HS-5 (cell line): Measurements from ENCODE around the gene ADRA2B.

Experiments
- DNase-seq: peaks from one replicate; pipeline ENCODE4 v3.0.0-alpha.2; 2012; ENCODE audit warnings: low read depth

The ADRA2B gene

DNA sequence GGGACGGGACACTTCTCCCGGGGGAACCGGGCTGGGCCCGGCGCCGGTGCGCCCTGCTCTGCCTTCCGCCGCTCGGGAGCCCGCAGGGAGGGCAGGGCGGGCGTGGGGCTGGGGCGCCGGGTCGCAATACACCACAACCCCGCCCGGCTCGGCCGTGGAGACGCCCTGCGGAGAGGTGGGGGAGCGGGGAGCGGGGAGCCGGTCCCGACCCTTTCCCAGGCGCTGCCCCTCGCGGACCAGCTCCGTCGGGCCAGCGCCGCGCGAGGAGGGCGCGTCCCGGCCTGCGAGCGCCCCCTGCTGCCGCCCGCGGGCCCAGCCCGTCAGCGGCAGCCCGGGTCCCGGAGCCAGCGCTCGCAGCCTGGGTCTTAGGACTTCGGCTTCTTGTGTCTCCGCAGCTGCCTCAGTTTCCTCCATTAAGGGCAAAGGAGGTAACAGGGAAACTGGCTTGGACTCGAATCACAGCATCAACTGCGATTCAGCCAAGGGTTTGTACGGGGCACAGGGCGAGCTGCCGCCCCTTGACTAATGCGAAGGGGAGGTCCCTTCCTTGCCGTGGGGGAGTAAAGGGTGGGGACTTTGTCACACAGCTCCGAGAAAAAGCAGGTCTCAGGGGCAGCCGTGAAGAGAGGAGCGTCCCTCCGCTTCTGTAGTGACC lies 635 bp upstream of the ADRA2B start:
- peak; percentile 16 for DNase-seq

DNA sequence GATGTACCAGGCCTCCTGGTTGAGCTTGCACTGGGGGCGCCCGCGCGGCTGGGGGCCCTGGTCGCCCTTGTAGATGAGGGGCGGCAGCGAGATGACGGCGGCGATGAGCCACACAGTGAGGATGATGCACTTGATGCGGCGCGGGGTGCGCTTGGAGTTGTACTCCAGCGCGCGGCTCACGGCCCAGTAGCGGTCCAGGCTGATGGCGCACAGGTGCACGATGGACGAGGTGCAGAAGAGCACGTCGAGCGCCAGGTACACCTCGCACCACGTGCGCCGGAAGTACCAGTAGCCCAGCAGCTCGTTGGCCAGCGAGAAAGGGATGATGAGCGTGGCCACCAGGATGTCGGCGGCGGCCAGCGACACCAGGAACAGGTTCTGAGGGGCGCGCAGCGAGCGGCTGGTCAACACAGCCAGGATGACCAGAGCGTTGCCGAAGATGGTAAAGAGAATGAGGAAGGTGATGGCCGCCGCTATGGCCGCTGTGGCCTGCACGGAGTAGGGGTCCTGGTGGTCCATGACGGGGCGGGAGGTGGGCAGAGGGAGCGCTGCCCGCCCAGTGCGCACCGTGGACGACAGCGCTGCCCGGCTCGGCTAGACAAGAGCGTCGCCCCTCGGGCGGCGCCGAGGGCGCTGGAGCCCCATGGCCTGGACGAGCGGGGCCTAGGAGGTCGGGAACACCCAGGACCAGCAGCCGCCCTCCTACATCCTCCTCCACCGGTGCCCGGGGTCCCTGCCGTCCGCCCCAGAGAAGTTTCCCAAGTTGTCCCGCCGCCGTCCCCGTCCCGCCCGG lies 544 bp downstream of the ADRA2B start:
- DNase-seq, result no peak

DNA sequence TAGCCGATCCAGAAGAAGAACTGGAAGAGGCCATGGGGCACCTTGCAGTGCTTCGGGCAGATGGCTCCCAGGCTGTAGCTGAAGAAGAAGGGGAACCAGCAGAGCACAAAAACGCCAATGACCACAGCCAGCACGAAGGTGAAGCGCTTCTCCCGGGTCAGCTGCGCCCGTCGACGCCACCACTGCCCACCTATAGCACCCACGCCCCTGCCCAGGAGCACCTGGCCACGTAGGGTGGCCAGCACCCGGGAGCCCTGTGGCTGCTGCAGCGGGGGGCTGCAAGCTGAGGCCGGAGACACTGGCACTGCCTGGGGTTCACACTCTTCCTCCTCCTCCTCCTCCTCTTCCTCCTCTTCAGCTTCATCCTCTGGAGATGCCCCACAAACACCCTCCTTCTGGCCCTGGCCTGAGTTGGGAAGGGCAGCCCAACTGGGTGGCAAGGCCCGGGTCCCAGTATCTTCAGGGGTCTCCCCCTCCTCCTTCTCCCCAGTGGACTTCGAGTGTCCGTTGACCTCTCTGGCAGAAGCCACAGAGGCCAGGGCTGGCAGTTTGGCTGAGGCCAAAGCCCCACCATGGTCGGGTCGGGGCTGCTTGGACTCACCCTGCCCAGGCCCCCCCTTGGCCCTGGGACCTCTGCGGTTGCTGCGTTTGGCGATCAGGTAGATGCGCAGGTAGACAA lies 1.3 kb downstream of the ADRA2B start:
- DNase-seq, result no peak

GRCh38 chr2:96114546-96114902 lies 1.8 kb downstream of the ADRA2B start:
- no peak for DNase-seq

GRCh38 chr2:96113951-96114350 lies 2.4 kb downstream of the ADRA2B start:
- no peak for DNase-seq

- no peak for DNase-seq
These were observed 3.0 kb downstream of the ADRA2B start for GRCh38 chr2:96113367-96113677.

GRCh38 chr2:96112501-96113366 lies 3.6 kb downstream of the ADRA2B start:
- no peak for DNase-seq

DNA sequence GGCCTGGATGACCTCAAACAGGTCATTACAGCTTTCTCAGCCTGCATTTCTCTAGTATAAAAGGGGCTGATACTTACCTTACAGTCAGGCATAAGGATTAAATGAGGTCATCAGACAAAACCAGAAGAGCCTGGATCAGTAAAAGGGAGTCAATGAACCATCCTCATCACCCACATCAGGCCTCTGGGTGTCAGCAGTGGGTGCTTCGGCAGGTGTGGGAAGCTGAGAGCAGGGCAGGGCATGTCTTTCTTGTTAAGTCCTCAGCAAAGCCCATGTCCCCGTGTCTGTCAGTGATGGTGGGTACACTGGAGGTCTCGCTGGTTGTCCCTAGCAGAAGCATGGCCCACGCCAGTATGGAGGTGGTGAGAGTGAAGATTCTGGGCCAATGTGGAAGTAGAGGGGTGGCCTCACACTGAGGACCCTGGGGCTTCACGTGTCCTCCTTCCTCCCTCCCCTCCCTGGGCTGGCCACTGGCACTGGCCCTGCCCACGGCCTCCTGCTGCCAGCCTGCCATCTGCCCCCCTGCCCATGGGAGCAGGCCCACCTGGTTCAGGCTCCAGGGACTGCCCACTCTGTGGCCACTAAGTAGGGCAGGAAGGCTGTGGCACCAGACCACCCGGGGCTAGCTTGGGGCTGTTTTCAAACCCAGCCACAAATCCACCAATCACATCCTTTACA lies 4.4 kb downstream of the ADRA2B start:
- DNase-seq, result no peak

- no peak for DNase-seq
These were observed 5.1 kb downstream of the ADRA2B start for GRCh38 chr2:96111257-96111640.

DNA sequence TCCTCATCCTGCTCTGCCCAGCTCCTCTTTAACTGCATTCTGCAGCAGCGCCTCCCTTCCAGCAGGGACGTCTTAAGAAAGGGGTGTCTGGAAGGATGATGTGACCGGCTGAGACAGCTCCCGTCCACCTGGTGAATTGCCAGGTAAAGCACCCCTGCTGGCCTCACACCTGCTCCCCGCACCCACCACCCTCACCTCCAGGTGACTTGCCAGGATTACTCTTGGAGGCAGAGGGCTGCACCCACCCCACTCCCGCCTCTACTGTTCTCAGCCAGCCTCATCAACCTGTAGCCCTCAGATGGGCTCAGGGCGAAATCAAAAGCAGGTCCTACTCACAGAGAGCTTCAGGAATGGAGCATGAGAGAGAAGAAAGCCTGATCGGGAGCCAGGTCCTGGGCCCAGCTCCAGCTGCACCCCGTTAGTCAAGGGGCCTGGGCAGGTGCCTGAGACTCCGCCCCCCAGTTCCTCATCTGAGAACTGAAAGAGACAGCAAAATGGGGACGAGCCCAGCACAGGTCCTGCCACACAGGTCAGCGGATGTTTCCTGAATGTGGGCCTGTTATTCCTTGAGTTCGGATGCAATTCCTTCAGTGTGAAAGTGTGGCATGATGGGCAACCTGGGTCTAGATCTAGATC lies 5.6 kb downstream of the ADRA2B start:
- no peak for DNase-seq

DNA sequence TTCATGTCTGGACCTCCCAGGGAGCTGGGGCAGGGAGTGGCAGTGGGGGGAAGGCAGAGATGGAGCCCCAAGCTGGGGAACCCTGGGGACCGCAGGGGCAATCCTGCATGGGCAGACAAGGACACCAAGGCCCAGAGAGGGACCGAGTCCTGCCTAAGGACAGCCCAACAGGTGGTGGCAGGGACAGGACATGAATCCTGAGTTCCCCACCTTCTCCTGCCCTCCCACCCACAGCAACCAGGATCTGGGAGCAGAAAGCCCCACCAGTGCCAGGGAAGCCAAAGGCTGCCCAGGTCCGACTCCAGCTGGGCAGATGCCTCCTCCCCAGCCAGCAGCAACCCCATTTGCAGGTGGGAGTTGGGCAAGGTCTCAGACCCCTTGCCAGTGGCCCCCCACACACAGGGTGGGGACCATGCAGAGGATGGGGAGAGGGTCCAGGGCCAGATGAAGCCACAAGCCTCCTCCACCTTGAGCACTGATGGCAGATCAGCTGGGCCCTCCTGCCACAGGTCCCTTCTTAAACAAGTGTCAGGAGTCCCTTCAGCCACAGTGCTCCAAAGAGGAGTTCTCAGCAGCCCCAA lies 6.3 kb downstream of the ADRA2B start:
- no peak for DNase-seq

DNA sequence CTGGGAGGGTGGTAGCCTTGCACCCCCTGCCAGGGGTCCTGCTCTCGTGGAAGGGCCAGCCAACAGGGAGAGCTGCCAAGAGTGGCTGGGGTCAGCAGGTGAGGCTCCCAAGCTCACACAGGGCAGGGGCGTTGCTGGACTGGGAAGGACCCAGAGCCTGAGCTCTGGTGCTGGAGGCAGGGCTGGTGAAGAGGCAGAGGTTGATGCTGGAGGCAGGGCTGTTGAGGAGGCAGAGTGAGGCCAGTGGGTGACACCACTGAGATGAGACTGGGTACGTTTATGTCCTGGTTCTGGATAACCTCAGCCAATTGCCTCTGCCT lies 7.0 kb downstream of the ADRA2B start:
- no peak for DNase-seq

- DNase-seq, result no peak
These were observed 7.6 kb downstream of the ADRA2B start for GRCh38 chr2:96108541-96109360.

DNA sequence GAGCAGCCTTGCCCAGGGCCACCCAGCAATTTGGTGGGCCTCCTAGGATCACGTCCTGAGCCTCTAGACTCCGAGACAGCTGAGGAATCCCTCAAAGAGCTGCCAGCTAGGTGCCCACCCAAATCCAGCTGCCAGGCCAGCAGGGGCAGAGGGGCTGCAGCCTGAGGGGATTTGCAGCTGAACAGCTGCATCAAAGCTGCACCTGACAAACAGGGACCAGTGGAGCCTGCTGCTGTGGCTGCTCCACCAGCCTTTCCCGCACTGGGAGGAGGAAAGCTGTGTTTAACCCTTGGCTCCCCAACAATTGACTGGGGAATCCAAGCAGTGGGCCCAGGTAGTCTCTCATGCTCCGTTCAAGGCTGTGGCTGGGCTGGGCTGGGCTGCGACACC lies 8.2 kb downstream of the ADRA2B start:
- DNase-seq, result no peak

DNA sequence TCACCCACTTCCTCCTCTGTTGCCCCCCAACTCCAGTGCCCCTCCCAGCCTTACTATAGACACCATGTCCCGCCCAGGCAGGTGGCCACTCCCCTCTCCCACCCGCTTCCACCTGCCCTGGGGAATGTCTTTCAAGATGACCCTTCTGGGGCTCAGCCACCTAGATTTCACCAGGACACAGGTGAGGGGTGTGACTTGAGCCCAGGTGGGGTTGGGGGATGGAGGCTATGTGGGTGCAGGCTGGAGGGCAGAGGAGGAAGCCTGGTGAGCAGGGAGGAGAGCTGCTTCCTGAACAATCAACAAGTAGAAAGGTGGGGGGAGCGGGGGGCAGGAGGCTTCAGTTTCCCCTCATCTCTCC lies 8.7 kb downstream of the ADRA2B start:
- DNase-seq, result no peak

DNA sequence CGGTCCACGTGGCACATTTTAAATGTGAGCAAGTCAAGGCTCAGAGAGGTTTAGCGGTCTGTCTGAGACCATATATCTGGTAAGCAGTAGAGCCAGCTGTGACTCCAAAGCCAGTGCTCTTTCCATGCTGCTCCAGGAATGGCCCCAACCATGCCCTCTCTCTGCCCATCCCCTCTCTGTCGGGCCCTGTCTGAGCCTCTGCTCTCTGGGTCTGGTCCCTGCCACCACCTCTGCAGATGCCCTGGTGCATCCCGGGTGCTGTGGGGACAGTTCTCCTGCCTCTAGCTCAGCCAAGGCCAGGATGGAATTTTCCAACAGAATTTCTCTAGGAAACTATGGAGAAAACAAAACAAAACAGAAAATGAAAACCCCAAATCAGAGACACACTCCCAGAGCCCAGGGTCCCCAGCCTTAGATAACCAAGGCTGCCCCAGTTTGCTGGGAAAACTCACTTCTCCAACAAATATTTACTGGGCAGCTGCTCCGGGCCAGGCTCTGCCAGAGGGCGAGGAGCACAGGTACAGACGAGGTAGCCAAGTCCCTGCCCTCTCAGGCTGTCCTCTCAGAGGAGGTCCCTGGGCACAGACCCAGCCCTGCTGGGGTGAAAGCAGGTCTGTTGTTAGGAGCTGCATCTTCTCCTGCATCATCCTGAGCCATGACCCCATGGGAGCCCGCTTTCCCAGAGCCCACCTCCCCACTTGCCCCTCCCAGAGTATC lies 9.2 kb downstream of the ADRA2B start:
- no peak for DNase-seq

- DNase-seq, result no peak
These were observed 10.2 kb downstream of the ADRA2B start for GRCh38 chr2:96105994-96106715.

- DNase-seq, result no peak
These were observed 11.0 kb downstream of the ADRA2B start for GRCh38 chr2:96105152-96105915.
